ENCODE results near the gene MALAT1. TPM values are rescaled to one million over a fixed set of nuclear protein-coding genes. Genes with fewer than 3 reads are reported as not detected.

The MALAT1 gene
- total and polyA plus RNA-seq, 2 of the 13 experiments (the other 11 are each of a cell fraction or from before 2014, with no cell fraction given), result 143 to 1,237 TPM

DNA sequence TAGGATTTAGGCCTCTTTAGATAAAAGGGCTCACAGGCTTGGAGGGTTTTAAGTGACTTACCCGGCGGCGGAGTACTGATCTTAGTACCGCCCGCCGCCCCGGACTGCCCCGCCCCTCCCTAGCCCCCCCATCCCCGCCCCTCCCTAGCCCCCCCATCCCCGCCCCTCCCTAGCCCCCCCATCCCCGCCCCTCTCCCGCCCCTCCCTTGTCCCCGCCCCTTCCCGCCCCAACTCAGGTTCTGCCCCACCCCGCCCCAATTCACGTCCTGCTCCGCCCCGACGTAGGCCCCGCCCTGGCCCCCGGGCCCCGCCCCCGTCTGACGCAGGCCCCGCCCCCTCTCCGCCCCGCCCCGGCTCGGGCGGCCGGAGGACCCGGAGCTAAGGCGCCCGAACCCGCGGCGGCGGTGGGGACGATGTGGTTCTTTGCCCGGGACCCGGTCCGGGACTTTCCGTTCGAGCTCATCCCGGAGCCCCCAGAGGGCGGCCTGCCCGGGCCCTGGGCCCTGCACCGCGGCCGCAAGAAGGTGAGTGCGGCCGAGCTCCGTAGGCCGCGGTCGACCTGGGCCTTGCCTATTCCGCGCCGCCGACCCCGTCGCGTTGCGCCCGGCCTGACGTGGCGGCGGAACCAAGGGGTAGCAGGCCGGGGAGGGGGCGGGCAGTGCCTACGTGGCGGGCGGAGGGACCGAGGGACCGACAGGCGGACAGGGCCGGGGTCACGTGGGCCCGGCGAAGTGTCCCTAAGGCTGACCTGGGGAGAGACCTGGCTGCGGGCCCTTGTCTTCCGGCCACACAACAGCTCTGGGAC lies 26.1 kb downstream of the MALAT1 start, which contains the start of gene SCYL1 (continued):
- TF ChIP-seq NFKB2 (CRISPR knock-in tag; IDR thresholded peaks at IDR 0.05; ENCODE audit: borderline replicate concordance), result peak; percentile 69; the same call in 1 of the 2 replicates
- TF ChIP-seq SIX4 (CRISPR knock-in tag; IDR thresholded peaks at IDR 0.05), result no peak
- no peak for TF ChIP-seq ATRX (CRISPR knock-in tag; IDR thresholded peaks at IDR 0.05; ENCODE audit: borderline replicate concordance)
- TF ChIP-seq ZNF790 (CRISPR knock-in tag; IDR thresholded peaks at IDR 0.05; ENCODE audit: borderline replicate concordance), result peak; percentile 50; the same call in 1 of the 2 replicates
- TF ChIP-seq HDAC1 (CRISPR knock-in tag; IDR thresholded peaks at IDR 0.05), result peak; percentile 70
- no peak for TF ChIP-seq NBN (conservative IDR thresholded peaks at IDR 0.05)
- TF ChIP-seq, protein P1, sequence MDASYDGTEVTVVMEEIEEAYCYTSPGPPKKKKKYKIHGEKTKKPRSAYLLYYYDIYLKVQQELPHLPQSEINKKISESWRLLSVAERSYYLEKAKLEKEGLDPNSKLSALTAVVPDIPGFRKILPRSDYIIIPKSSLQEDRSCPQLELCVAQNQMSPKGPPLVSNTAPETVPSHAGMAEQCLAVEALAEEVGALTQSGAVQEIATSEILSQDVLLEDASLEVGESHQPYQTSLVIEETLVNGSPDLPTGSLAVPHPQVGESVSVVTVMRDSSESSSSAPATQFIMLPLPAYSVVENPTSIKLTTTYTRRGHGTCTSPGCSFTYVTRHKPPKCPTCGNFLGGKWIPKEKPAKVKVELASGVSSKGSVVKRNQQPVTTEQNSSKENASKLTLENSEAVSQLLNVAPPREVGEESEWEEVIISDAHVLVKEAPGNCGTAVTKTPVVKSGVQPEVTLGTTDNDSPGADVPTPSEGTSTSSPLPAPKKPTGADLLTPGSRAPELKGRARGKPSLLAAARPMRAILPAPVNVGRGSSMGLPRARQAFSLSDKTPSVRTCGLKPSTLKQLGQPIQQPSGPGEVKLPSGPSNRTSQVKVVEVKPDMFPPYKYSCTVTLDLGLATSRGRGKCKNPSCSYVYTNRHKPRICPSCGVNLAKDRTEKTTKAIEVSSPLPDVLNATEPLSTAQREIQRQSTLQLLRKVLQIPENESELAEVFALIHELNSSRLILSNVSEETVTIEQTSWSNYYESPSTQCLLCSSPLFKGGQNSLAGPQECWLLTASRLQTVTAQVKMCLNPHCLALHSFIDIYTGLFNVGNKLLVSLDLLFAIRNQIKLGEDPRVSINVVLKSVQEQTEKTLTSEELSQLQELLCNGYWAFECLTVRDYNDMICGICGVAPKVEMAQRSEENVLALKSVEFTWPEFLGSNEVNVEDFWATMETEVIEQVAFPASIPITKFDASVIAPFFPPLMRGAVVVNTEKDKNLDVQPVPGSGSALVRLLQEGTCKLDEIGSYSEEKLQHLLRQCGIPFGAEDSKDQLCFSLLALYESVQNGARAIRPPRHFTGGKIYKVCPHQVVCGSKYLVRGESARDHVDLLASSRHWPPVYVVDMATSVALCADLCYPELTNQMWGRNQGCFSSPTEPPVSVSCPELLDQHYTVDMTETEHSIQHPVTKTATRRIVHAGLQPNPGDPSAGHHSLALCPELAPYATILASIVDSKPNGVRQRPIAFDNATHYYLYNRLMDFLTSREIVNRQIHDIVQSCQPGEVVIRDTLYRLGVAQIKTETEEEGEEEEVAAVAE (CRISPR knock-in tag; IDR thresholded peaks at IDR 0.05; ENCODE audit: borderline replicate concordance), result no peak
- TF ChIP-seq ZBTB10 (CRISPR knock-in tag; IDR thresholded peaks at IDR 0.05; ENCODE audit: borderline replicate concordance), result peak; percentile 64; the same call in 1 of the 2 replicates
- TF ChIP-seq TCF7L2 (IDR thresholded peaks at IDR 0.05; ENCODE audit: low read depth, low read length), result no peak
- TF ChIP-seq, protein P2, sequence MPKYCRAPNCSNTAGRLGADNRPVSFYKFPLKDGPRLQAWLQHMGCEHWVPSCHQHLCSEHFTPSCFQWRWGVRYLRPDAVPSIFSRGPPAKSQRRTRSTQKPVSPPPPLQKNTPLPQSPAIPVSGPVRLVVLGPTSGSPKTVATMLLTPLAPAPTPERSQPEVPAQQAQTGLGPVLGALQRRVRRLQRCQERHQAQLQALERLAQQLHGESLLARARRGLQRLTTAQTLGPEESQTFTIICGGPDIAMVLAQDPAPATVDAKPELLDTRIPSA (CRISPR knock-in tag; IDR thresholded peaks at IDR 0.05; ENCODE audit: borderline replicate concordance), result no peak
- TF ChIP-seq ZNF7 (CRISPR knock-in tag; IDR thresholded peaks at IDR 0.05), result no peak
- no peak for TF ChIP-seq FOXA1 (IDR thresholded peaks at IDR 0.05)
- TF ChIP-seq FOXA1 (CRISPR knock-in tag; IDR thresholded peaks at IDR 0.05), result no peak
- TF ChIP-seq, protein P3, sequence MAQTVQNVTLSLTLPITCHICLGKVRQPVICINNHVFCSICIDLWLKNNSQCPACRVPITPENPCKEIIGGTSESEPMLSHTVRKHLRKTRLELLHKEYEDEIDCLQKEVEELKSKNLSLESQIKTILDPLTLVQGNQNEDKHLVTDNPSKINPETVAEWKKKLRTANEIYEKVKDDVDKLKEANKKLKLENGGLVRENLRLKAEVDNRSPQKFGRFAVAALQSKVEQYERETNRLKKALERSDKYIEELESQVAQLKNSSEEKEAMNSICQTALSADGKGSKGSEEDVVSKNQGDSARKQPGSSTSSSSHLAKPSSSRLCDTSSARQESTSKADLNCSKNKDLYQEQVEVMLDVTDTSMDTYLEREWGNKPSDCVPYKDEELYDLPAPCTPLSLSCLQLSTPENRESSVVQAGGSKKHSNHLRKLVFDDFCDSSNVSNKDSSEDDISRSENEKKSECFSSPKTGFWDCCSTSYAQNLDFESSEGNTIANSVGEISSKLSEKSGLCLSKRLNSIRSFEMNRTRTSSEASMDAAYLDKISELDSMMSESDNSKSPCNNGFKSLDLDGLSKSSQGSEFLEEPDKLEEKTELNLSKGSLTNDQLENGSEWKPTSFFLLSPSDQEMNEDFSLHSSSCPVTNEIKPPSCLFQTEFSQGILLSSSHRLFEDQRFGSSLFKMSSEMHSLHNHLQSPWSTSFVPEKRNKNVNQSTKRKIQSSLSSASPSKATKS (CRISPR knock-in tag; IDR thresholded peaks at IDR 0.05), result no peak
- no peak for TF ChIP-seq ZNF343 (CRISPR knock-in tag; IDR thresholded peaks at IDR 0.05)
- TF ChIP-seq ZFP36L2 (CRISPR knock-in tag; IDR thresholded peaks at IDR 0.05), result no peak
- no peak for TF ChIP-seq ZBTB1 (CRISPR knock-in tag; IDR thresholded peaks at IDR 0.05; ENCODE audit: borderline replicate concordance)
- TF ChIP-seq ZNF775 (CRISPR knock-in tag; IDR thresholded peaks at IDR 0.05; ENCODE audit: borderline replicate concordance), result no peak
- TF ChIP-seq FOSL2 (CRISPR knock-in tag; IDR thresholded peaks at IDR 0.05), result no peak

Measured in HepG2 (cell line).